ENCODE data around the gene HAND2. TPM values are rescaled to one million over a fixed set of nuclear protein-coding genes. Genes with fewer than 3 reads are reported as not detected.

Gene HAND2
- total and polyA plus RNA-seq, 2 of the 13 experiments (the other 11 are each of a cell fraction or from before 2014, with no cell fraction given): not detected

GRCh38 chr4:173573725-173574124, 43.7 kb upstream of the HAND2 start:
- no peak overlapping the region for H3K27ac ChIP-seq (ENCODE audit: extremely low read length, insufficient read depth, low read length)
- H3K4me2 ChIP-seq (ENCODE audit: low read depth, low read length): no peak overlapping the region
- in situ Hi-C loops (cut with HindIII; ENCODE audit: extremely low pct_ligation_motif_present, low pct_unique_long_range_greater_than_20kb): no loop called here
- ChIA-PET POLR2A (no interaction called here), CTCF (ENCODE audit: low intra/inter-chr PET ratio, low total read pairs) (no interaction called here)
- no peak overlapping the region for H3K9ac ChIP-seq (ENCODE audit: insufficient read depth, low read depth, low read length)
- TF ChIP-seq ZNF503 (CRISPR knock-in tag; IDR thresholded peaks at IDR 0.05) (no peak), MBNL3 (CRISPR knock-in tag; conservative IDR thresholded peaks at IDR 0.05) (no peak), EED (CRISPR knock-in tag; IDR thresholded peaks at IDR 0.05) (no peak), ZNF639 (CRISPR knock-in tag; conservative IDR thresholded peaks at IDR 0.05) (no peak), DMTF1 (CRISPR knock-in tag; IDR thresholded peaks at IDR 0.05) (no peak), SIN3B (IDR thresholded peaks at IDR 0.05; ENCODE audit: low read length) (no peak), NR1H2 (CRISPR knock-in tag; IDR thresholded peaks at IDR 0.05; ENCODE audit: borderline replicate concordance, low read depth) (no peak), ZNF496 (CRISPR knock-in tag; IDR thresholded peaks at IDR 0.05; ENCODE audit: insufficient replicate concordance) (no peak), KDM1A (CRISPR knock-in tag; IDR thresholded peaks at IDR 0.05) (no peak), MLLT10 (CRISPR knock-in tag; IDR thresholded peaks at IDR 0.05) (no peak), KAT7 (CRISPR knock-in tag; IDR thresholded peaks at IDR 0.05; ENCODE audit: borderline replicate concordance) (no peak), ZNF501 (CRISPR knock-in tag; IDR thresholded peaks at IDR 0.05) (no peak), ZNF350 (CRISPR knock-in tag; IDR thresholded peaks at IDR 0.05; ENCODE audit: borderline replicate concordance, low read depth) (no peak), ZFP36L2 (CRISPR knock-in tag; IDR thresholded peaks at IDR 0.05) (no peak), ZNF121 (CRISPR knock-in tag; IDR thresholded peaks at IDR 0.05) (no peak), ZNF790 (CRISPR knock-in tag; IDR thresholded peaks at IDR 0.05; ENCODE audit: borderline replicate concordance) (no peak), ZFP90 (CRISPR knock-in tag; IDR thresholded peaks at IDR 0.05; ENCODE audit: borderline replicate concordance) (no peak)
- H3K9me3 ChIP-seq (ENCODE audit: low read length): no peaks in the 10 kb centered on the region
- H3K27me3 ChIP-seq (ENCODE audit: control insufficient read depth in 1 of 2, insufficient read depth in 2 of 2, low read length in 2 of 2): no peaks in the 10 kb centered on the region
- no peaks in the 10 kb centered on the region for H3K4me1 ChIP-seq (ENCODE audit: insufficient read depth, low read length)
- 0% methylated on average over 1 of the region's 1 CpG for WGBS (ENCODE audit: low lambda C conversion rate)
- no peaks in the 10 kb centered on the region for H3K79me2 ChIP-seq (ENCODE audit: insufficient read depth, low read length)
- FAIRE-seq (no peak), ATAC-seq (no peak), DNase-seq (ENCODE audit: low spot score) (no peak)
- intact Hi-C loops (cut with micrococcal nuclease; ENCODE audit: unreplicated experiment): no loop called here
- no peak overlapping the region for H2AFZ ChIP-seq (ENCODE audit: low read length)
- no peaks in the 10 kb centered on the region for H4K20me1 ChIP-seq (ENCODE audit: insufficient read depth, low read length)
- H3K36me3 ChIP-seq (replicated peaks in 1 of 2; ENCODE audit: control insufficient read depth in 1 of 2, insufficient read depth in 2 of 2, low read length in 2 of 2): no peaks in the 10 kb centered on the region
- no peak overlapping the region for H3K4me3 ChIP-seq (replicated peaks in 1 of 3; ENCODE audit: insufficient read depth in 1 of 3, low read depth in 2 of 3, low read length in 3 of 3)
- no TSS peak for BruUV-seq (replicated peaks)
